ENCODE data around the gene TRPT1. TPM values are rescaled to one million over a fixed set of nuclear protein-coding genes. Genes with fewer than 3 reads are reported as not detected.

Gene TRPT1
- total and polyA plus RNA-seq, 3 experiments from 2014 or later = 28.3 to 47.6 (median 31.5) TPM

- peaks cover 0 to 2% of the 10 kb centered on the region in 2 donors for H3K27me3 Mint-ChIP-seq
Observed at GRCh38 chr11:64232182-64232966, 6.4 kb upstream of the TRPT1 start.

DNA sequence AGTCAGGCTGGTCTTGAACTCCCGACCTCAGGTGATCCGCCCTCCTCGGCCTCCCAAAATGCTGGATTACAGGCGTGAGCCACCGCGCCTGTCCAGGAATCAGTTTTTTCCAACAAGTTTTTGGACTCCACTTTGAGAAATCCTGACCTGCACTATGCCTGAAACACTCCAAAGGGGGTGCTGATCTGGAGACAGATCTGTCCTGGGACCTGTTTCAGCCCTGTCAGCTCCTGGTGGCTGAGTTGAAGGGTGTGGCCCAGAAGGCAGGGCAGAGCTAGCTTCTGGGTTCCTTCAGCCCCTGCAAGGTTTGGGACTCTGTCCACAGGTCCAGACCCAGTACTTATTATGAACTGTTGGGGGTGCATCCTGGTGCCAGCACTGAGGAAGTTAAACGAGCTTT, 5.6 kb upstream of the TRPT1 start:
- CTCF ChIA-PET = interaction anchor here (0.9 to 1.6 kb wide), 4 partner anchors 9 to 73 kb away, joined by 3 to 4 read pairs (median 4); partner anchors contain the start of gene FKBP2
- no peaks in the 10 kb centered on the region for H3K9me3 Mint-ChIP-seq
- Histone ChIP-seq H3K36me3 (ENCODE audit: insufficient read depth, low read length) (no peaks in the 10 kb centered on the region), H3K9me3 (ENCODE audit: low read length) (no peaks in the 10 kb centered on the region), H3K4me1 (ENCODE audit: insufficient read depth, low read length) (peaks cover 58% of the 10 kb centered on the region), H3K27ac (ENCODE audit: low read depth, low read length) (no peak overlapping the region), H3K27me3 (ENCODE audit: insufficient read depth, low read length, poor library complexity, severe bottlenecking) (no peaks in the 10 kb centered on the region), H3K4me3 (ENCODE audit: low read length) (no peak overlapping the region)
- peaks cover 39 to 67% (median 60%) of the 10 kb centered on the region in 3 donors for H3K4me1 Mint-ChIP-seq
- H3K4me3 Mint-ChIP-seq = peak overlapping the region; percentile 60 to 97 (median 85)
- peak overlapping the region; percentile 11 to 96 (median 68) for H3K27ac Mint-ChIP-seq
- peaks cover 0 to 2% of the 10 kb centered on the region in 2 donors for H3K27me3 Mint-ChIP-seq
- DNase-seq = peak in 1 of 5 donors; percentile 45
- H3K36me3 Mint-ChIP-seq = peaks cover 0 to 10% (median 0%) of the 10 kb centered on the region in 3 donors
- POLR2A ChIA-PET = interaction anchor here (0.8 to 2.1 kb wide), 5 partner anchors 10 to 25 kb away, joined by 3 to 4 read pairs (median 3); partner anchors contain the start of genes FERMT3 and FKBP2

More at GRCh38 chr11:64232182-64232966, 6.4 kb upstream of the TRPT1 start:
- DNase-seq = peak in 1 of 5 donors; percentile 49
- no peaks in the 10 kb centered on the region for H3K36me3 ChIP-seq (ENCODE audit: insufficient read depth, low read length)
- Mint-ChIP-seq H3K4me3 (peak overlapping the region; percentile 60 to 97 (median 85)), H3K36me3 (peaks cover 0 to 13% (median 0%) of the 10 kb centered on the region in 3 donors), H3K9me3 (no peaks in the 10 kb centered on the region), H3K4me1 (peaks cover 33 to 65% (median 52%) of the 10 kb centered on the region in 3 donors), H3K27ac (peak overlapping the region; percentile 37 to 96 (median 78))
- no peak overlapping the region for H3K4me3 ChIP-seq (ENCODE audit: low read length)
- ChIA-PET POLR2A (interaction anchor here (1.1 to 1.3 kb wide), 3 partner anchors 9 to 24 kb away, joined by 3 read pairs; partner anchors contain the start of gene FKBP2), CTCF (interaction anchor here (0.8 to 1.6 kb wide), 7 partner anchors 8 to 72 kb away, joined by 3 to 4 read pairs (median 3); partner anchors contain the start of genes FKBP2 and PLCB3)
- H3K4me1 ChIP-seq (ENCODE audit: insufficient read depth, low read length) = peaks cover 51% of the 10 kb centered on the region
- no peaks in the 10 kb centered on the region for H3K9me3 ChIP-seq (ENCODE audit: low read length)
- H3K27me3 ChIP-seq (ENCODE audit: insufficient read depth, low read length, poor library complexity, severe bottlenecking) = no peaks in the 10 kb centered on the region
- no peak overlapping the region for H3K27ac ChIP-seq (ENCODE audit: low read depth, low read length)

DNA sequence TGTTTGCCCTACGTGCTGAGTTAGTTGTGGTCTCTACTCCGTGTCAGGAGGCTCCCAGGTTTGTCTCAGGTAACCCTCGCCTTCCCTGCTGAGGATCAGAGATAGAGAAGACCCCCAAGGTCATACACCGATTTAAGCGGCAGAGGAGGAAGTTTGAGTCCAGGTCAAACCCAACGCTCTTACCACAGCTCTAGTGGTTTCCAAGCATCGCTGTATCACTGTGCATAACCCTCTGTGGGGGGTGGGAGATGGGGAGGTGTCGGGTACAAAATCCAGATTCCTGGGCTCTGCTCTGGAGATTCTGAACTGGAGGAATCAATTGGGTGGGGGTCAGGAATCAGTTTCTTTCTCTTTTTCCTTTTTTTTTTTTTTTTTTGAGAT, 5.0 kb upstream of the TRPT1 start:
- H3K27me3 ChIP-seq (ENCODE audit: insufficient read depth, low read length, poor library complexity, severe bottlenecking) = no peaks in the 10 kb centered on the region
- H3K4me3 ChIP-seq (ENCODE audit: low read length) = peak overlapping the region; percentile 70
- H3K27me3 Mint-ChIP-seq = peaks cover 0 to 2% of the 10 kb centered on the region in 2 donors
- peak overlapping the region; percentile 83 for H3K27ac ChIP-seq (ENCODE audit: low read depth, low read length)
- H3K9me3 ChIP-seq (ENCODE audit: low read length) = no peaks in the 10 kb centered on the region
- ChIA-PET POLR2A (interaction anchor here (0.8 to 2.1 kb wide), 4 partner anchors 10 to 26 kb away, joined by 3 to 5 read pairs (median 4); partner anchors contain the start of genes FERMT3 and FKBP2), CTCF (interaction anchor here (0.9 to 1.6 kb wide), 3 partner anchors 23 to 74 kb away, joined by 3 to 7 read pairs (median 4); no protein-coding TSS in a partner anchor)
- peaks cover 58% of the 10 kb centered on the region for H3K4me1 ChIP-seq (ENCODE audit: insufficient read depth, low read length)
- peak overlapping the region; percentile 85 to 97 (median 88) for H3K4me3 Mint-ChIP-seq
- H3K36me3 ChIP-seq (ENCODE audit: insufficient read depth, low read length) = no peaks in the 10 kb centered on the region
- H3K9me3 Mint-ChIP-seq = no peaks in the 10 kb centered on the region
- peak overlapping the region; percentile 89 to 96 (median 93) for H3K27ac Mint-ChIP-seq
- H3K4me1 Mint-ChIP-seq = peaks cover 39 to 67% (median 60%) of the 10 kb centered on the region in 3 donors
- H3K36me3 Mint-ChIP-seq = peaks cover 0 to 13% (median 0%) of the 10 kb centered on the region in 3 donors
- no peak for DNase-seq

DNA sequence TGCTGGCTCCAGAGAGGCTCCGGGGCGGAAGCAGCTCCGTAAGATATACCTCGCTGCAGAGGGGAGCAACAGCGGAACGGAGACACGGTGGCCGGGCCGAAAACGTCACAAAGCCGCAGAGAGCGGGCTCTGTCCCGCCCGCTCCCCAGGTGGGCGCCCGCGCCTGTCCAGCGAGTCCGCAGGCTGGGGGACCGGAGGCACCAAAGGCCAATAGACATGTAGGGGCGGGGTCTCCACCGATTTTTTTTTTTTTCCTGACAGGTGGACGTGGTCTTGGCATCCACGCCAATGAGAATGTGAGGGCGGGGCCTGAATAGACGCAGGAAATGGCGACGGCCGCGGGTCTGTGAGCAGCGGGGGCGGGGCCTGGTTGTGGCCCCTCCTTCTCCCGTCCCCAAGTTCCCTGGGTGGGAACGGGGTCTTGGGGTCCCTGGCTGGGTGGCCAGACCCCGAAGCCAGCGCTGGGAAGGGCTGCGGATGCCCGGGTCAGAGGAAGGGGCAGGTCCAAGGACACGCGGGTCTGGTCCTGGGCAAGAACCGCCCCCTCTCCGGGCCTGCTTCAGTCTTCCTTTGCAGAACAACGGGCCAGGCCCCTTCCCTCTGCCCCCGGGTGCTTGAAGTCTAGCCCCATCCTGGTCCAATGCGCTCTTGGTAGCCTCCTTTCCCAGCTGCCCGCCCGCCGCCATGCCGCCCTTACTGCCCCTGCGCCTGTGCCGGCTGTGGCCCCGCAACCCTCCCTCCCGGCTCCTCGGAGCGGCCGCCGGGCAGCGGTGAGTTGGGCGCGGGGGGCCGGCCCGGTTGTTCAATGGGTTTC, 4.4 kb upstream of the TRPT1 start, which contains the start of gene DNAJC4:
DNAJC4 (plus strand) TSS at position 378 of the 814 bp plus-strand sequence; CDS start at position 685, 307 bp downstream.
- DNase-seq = peak; percentile 85 to 92 (median 87)
- Mint-ChIP-seq H3K27me3 (peaks cover 0 to 2% of the 10 kb centered on the region in 2 donors), H3K36me3 (peaks cover 0 to 14% (median 0%) of the 10 kb centered on the region in 3 donors), H3K27ac (peak within 1 kb of the TSS; percentile 89 to 96 (median 93)), H3K4me3 (peak within 1 kb of the TSS; percentile 85 to 97 (median 88)), H3K9me3 (no peaks in the 10 kb centered on the region), H3K4me1 (peaks cover 39 to 67% (median 58%) of the 10 kb centered on the region in 3 donors)
- CTCF ChIA-PET = interaction anchor here (0.9 to 1.6 kb wide), 4 partner anchors 20 to 71 kb away, joined by 3 to 7 read pairs (median 6); partner anchors contain the start of gene FERMT3
- H3K4me1 ChIP-seq (ENCODE audit: insufficient read depth, low read length) = peaks cover 58% of the 10 kb centered on the region
- H3K4me3 ChIP-seq (ENCODE audit: low read length) = peak within 1 kb of the TSS; percentile 70
- no peaks in the 10 kb centered on the region for H3K27me3 ChIP-seq (ENCODE audit: insufficient read depth, low read length, poor library complexity, severe bottlenecking)
- H3K36me3 ChIP-seq (ENCODE audit: insufficient read depth, low read length) = no peaks in the 10 kb centered on the region
- no peaks in the 10 kb centered on the region for H3K9me3 ChIP-seq (ENCODE audit: low read length)
- peak within 1 kb of the TSS; percentile 83 for H3K27ac ChIP-seq (ENCODE audit: low read depth, low read length)
- POLR2A ChIA-PET = interaction anchor here (0.6 to 2.1 kb wide), 7 partner anchors 11 to 44 kb away, joined by 3 to 9 read pairs (median 4); partner anchors contain the start of genes FERMT3, FKBP2, PPP1R14B and STIP1

DNA sequence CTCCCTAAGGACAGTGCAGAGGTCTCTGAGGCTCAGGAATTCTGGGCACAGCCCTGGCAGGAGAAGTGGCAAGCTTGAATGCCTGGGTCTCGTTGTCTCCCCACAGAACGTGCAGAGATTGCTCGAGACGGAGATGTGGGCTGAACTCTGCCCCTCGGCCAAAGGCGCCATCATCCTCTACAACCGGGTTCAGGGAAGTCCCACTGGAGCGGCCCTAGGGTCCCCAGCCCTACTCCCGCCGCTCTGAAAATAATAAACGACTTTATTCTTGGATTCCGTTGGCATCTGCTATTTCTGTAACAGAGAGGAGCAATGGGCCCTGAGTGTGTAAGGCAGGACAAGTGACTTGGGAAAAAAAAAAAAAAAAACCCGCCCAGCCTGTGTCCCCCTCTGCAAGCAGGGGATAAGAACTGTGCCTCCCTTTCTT, 3.8 kb upstream of the TRPT1 start:
- Mint-ChIP-seq H3K27ac (peak overlapping the region; percentile 88 to 96 (median 93)), H3K4me1 (peaks cover 40 to 69% (median 53%) of the 10 kb centered on the region in 3 donors), H3K27me3 (peaks cover 0 to 2% of the 10 kb centered on the region in 2 donors), H3K36me3 (peaks cover 0 to 10% (median 0%) of the 10 kb centered on the region in 3 donors), H3K9me3 (no peaks in the 10 kb centered on the region), H3K4me3 (peak overlapping the region; percentile 85 to 97 (median 88))
- no peaks in the 10 kb centered on the region for H3K36me3 ChIP-seq (ENCODE audit: insufficient read depth, low read length)
- H3K9me3 ChIP-seq (ENCODE audit: low read length) = no peaks in the 10 kb centered on the region
- H3K27ac ChIP-seq (ENCODE audit: low read depth, low read length) = peak overlapping the region; percentile 83
- peak overlapping the region; percentile 70 for H3K4me3 ChIP-seq (ENCODE audit: low read length)
- ChIA-PET POLR2A (interaction anchor here (0.5 to 2.1 kb wide), 6 partner anchors 16 to 44 kb away, joined by 3 to 9 read pairs (median 4); partner anchors contain the start of genes FERMT3, PPP1R14B and STIP1), CTCF (interaction anchor here (0.9 to 1.6 kb wide), 4 partner anchors 20 to 72 kb away, joined by 3 to 7 read pairs (median 6); partner anchors contain the start of gene FERMT3)
- H3K4me1 ChIP-seq (ENCODE audit: insufficient read depth, low read length) = peaks cover 59% of the 10 kb centered on the region
- no peaks in the 10 kb centered on the region for H3K27me3 ChIP-seq (ENCODE audit: insufficient read depth, low read length, poor library complexity, severe bottlenecking)
- DNase-seq = no peak

DNA sequence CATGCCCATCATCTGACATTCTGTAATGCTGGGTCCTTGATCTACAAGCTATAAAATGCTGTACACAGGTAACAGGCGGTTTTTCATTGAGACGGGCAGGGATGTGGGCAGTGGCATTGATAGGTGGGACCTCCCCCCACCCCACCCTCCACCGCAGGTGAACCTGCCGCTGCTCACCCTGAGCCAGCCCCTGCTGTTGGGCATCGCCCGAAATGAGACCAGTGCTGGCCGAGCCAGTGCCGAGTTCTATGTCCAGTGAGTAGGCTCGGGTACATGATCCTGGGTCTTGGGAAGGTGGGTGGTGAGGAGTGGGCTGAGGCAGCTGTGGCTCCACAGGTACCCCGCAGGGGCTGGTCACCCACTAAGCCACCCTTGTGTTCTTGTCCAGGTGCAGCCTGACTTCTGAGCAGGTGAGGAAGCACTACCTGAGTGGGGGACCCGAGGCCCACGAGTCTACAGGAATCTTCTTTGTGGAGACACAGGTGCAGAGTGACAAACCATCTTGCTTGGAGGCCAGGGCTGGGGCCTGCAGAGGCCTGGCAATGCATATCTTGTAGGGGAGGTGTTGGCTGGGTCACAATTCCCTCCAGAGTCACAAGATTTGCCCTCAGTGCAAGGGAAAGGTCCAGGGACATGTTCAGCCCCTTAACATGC, 3.2 kb upstream of the TRPT1 start:
- Mint-ChIP-seq H3K27ac (peak overlapping the region in 7 of 8 donors; percentile 86 to 96 (median 93)), H3K36me3 (peaks cover 0 to 10% (median 0%) of the 10 kb centered on the region in 3 donors), H3K4me3 (peak overlapping the region; percentile 85 to 97 (median 88)), H3K9me3 (no peaks in the 10 kb centered on the region), H3K4me1 (peaks cover 41 to 72% (median 53%) of the 10 kb centered on the region in 3 donors), H3K27me3 (peaks cover 0 to 2% of the 10 kb centered on the region in 2 donors)
- H3K9me3 ChIP-seq (ENCODE audit: low read length) = no peaks in the 10 kb centered on the region
- H3K27me3 ChIP-seq (ENCODE audit: insufficient read depth, low read length, poor library complexity, severe bottlenecking) = no peaks in the 10 kb centered on the region
- POLR2A ChIA-PET = interaction anchor here (0.5 to 1.6 kb wide), 6 partner anchors 12 to 43 kb away, joined by 3 to 9 read pairs (median 4); partner anchors contain the start of genes FKBP2, PPP1R14B and STIP1
- peak in 1 of 5 donors; percentile 46 for DNase-seq
- H3K27ac ChIP-seq (ENCODE audit: low read depth, low read length) = peak overlapping the region; percentile 83
- H3K4me3 ChIP-seq (ENCODE audit: low read length) = peak overlapping the region; percentile 70
- CTCF ChIA-PET = interaction anchor here (0.9 to 1.6 kb wide), 5 partner anchors 21 to 72 kb away, joined by 3 to 7 read pairs (median 5); partner anchors contain the start of gene FERMT3
- H3K36me3 ChIP-seq (ENCODE audit: insufficient read depth, low read length) = peaks cover 2% of the 10 kb centered on the region
- peaks cover 59% of the 10 kb centered on the region for H3K4me1 ChIP-seq (ENCODE audit: insufficient read depth, low read length)
